NCI-H2171 (cell line): ENCODE data around the gene HNRNPDL.
"Not testable (repeated sequence)": the region's sequence is repeated elsewhere in the genome, so short reads cannot be mapped to it uniquely, and the experiment has no call there.

ENCODE experiments used
- DNase-seq: peaks from one replicate; lab custom pipeline; 2025; lab: John Stamatoyannopoulos, UW

The HNRNPDL gene

DNA sequence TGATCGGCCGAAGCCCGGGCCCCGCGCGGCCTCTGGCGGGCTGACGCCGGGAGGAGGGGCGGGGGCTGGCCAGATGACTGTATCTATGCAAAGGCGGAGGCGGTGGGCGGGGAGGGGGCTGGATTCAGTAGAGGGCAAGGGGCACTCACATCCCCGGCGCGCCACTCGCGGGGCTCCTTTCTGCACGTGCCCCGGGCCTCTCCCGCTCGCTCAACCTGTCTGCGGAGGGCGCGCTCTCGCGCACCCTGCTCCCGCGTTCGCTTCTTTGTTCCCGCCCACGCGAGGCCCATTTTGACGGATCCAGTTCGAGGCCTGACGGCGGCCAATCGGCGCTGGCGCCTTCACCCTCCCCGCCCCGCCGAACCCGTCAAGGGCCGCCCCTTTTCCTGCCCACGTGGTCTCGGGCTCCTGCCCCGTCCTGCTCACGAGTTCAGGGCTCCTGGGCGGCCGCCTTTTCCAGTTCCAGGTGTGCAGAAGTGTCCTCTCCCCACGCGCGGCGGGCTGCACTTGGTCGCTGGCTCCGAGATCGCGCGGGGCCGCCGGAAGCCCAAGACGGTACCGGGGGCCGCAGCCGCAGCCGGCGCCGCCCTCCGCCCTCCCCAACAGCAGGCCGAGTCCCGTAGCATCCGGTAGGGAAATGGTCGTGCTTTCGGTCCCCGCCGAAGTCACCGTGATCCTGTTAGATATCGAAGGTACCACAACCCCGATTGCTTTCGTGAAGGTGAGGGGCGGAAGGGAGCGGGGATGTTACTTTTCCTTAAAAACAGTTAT, at the start of gene HNRNPDL, which contains the start of gene ENOPH1:
TSS of gene HNRNPDL (minus strand) at position 270 of the 771 bp plus-strand sequence. CDS start 772 bp downstream, outside the sequence.
TSS of gene ENOPH1 (plus strand) at position 398 of the 771 bp plus-strand sequence. CDS start at position 638, 240 bp downstream.
- DNase-seq = peak; percentile 88

DNA sequence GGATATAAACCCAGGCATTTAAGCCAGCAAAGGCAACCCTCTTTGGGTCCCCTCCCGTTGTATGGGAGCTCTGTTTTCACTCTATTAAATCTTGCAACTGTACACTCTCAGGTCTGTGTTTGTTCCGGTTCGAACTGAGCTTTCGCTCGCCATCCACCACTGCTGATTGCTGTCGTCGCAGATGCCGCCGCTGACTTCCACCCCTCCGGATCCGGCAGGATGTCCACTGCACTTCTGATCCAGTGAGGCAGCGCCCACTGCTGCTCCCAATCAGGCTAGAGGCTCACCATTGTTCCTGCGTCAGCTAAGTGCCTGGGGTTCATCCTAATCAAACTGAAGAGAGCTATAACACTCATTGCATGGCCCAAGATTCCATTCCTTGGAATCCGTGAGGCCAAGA, 49.3 kb upstream of the HNRNPDL start:
- DNase-seq = no peak

GRCh38 chr4:82477469-82477868, 47.2 kb upstream of the HNRNPDL start:
- DNase-seq = not testable (repeated sequence)

GRCh38 chr4:82475931-82476330, 45.7 kb upstream of the HNRNPDL start:
- DNase-seq = not testable (repeated sequence)

DNA sequence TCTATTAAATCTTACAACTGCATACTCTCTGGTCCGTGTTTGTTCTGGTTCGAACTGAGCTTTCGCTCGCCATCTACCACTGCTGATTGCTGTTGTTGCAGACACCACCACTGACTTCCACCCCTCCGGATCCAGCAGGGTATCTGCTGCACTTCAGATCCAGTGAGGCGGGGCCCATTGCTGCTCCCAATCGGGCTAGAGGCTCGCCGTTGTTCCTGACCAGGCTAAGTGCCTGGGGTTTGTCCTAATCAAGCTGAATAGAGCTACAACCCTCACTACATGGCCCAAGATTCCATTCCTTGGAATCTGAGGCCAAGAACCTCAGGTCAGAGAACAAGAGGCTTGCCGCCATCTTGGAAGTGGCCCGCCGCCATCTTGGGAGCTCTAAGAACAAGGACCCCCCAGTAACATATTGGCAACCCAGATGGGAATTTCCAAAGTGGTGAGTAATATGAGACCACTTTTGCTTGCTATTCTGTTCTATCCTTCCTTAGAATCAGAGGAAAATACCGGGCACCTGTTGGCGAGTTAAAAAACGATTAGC, 43.4 kb upstream of the HNRNPDL start:
- no peak for DNase-seq

GRCh38 chr4:82473080-82473479, 42.8 kb upstream of the HNRNPDL start:
- not testable (repeated sequence) for DNase-seq

GRCh38 chr4:82469791-82470345, 39.6 kb upstream of the HNRNPDL start:
- DNase-seq = no peak

DNA sequence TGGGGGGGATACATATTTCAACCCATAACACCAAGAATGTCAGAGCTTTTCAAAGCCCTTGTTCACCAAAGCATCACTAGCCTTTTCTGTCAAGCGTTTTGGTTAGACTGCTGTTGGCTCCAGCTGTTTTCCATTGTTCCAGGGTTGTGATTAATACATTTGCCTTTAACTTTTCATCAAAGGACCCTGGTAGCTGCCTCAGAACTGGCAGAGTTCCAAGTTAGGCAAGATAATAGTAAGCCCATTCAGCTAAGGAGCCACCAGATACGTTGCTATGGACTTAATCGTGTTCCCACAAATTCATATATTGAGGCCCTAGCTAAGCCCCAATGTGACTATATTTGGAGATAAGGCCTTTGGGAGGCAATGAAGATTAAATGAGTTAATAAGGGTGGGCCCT, 37.2 kb upstream of the HNRNPDL start:
- no peak for DNase-seq

- no peak for DNase-seq
Measured at GRCh38 chr4:82463221-82463620, 33.0 kb upstream of the HNRNPDL start.

GRCh38 chr4:82462415-82462831, 32.2 kb upstream of the HNRNPDL start:
- DNase-seq = peak; percentile 65

GRCh38 chr4:82461710-82462109, 31.4 kb upstream of the HNRNPDL start:
- no peak for DNase-seq

DNA sequence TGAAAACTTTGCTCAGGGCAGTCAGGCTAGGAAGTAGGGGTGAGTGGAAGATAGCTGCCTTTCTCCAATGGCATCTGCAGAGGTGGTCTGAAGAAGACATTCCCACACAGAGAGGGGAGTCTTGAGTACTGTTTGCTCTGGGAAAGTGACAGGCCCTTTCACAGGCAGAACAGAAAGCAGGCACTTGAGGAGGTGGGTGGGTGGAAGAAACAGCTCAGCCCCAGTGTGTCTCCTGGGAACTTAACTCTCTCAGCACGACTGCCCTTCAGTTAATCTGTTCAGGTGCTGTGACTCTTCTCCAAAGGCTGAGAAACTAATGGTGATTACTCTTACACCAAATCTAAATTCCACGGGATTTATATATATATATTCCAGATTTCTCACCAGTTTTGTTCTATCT, 28.5 kb upstream of the HNRNPDL start:
- no peak for DNase-seq

GRCh38 chr4:82457266-82457665, 27.0 kb upstream of the HNRNPDL start:
- no peak for DNase-seq

- no peak for DNase-seq
Measured at GRCh38 chr4:82452026-82452425, 21.8 kb upstream of the HNRNPDL start.

- DNase-seq = no peak
Measured at GRCh38 chr4:82450966-82451755, 20.9 kb upstream of the HNRNPDL start.

- no peak for DNase-seq
Measured at GRCh38 chr4:82447886-82448285, 17.6 kb upstream of the HNRNPDL start.

DNA sequence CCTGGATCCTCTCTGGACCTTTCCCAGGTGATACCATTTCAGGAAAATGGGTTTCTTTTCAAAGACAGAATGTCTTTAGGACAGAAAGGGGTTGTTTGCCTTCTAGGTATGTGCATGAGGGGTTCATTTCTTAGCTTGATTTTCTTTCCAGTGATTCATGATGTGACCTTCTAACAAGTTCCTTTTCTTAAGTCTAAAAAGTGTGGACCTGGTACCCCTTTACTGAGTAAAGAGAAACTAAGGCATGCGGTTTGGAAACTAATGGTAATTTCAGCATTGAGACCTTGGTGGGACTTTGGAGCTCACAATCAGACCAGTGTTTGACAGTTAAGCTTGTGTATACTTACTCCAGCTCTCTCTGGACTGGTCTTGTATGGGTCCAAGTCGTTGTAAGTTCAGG, 8.8 kb upstream of the HNRNPDL start:
- no peak for DNase-seq

GRCh38 chr4:82437285-82438005, 7.2 kb upstream of the HNRNPDL start:
- no peak for DNase-seq

- DNase-seq = no peak
Measured at GRCh38 chr4:82436780-82437179, 6.5 kb upstream of the HNRNPDL start.

DNA sequence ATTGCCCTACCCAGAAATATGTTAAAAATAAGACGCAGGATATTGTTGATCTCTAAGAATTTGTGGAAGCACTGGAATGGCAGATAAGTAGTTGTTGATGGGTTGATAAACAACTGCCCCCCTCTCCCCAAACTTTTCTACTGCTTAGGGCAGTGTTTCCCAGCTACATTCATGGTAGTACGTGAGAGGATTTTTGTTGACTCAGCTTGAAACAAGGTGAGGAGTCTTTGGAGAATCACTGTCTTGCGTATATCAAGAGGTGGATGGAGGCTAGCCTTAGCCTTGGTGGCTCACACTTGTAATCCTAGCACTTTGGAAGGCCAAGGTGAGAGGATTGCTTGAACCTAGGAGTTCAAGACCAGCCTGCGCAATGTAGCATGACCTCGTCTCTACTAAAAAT, 5.9 kb upstream of the HNRNPDL start:
- DNase-seq = no peak

GRCh38 chr4:82434949-82435348, 4.7 kb upstream of the HNRNPDL start:
- DNase-seq = no peak

GRCh38 chr4:82433791-82434190, 3.5 kb upstream of the HNRNPDL start:
- no peak for DNase-seq
